H9 (cell line): Measurements from ENCODE around the gene CATSPER1. TPM values are rescaled to one million over a fixed set of nuclear protein-coding genes. Genes with fewer than 3 reads are reported as not detected.

Experiments
- DNase-seq: peaks from one replicate; pipeline ENCODE4 v3.0.0-alpha.2; 2017
- H2AFZ ChIP-seq: one replicate; pipeline ENCODE4 v1.6.1; 2013; ENCODE audit warnings: mild to moderate bottlenecking, low read length, control low read depth, moderate library complexity
- H2AK5ac ChIP-seq: 2 replicates; pipeline ENCODE4 v1.6.1; 2013; ENCODE audit warnings: low read length, control low read depth, mixed read lengths; ENCODE audit not compliant: insufficient read length
- H2BK120ac ChIP-seq: one replicate; pipeline ENCODE4 v1.6.1; 2013; ENCODE audit warnings: low read depth, mild to moderate bottlenecking, low read length, control low read depth, inconsistent platforms; ENCODE audit not compliant: poor library complexity, severe bottlenecking
- H2BK12ac ChIP-seq: 2 replicates; pipeline ENCODE4 v1.6.1; 2013; ENCODE audit warnings: low read length, control low read depth, mixed read lengths, low read depth; ENCODE audit not compliant: insufficient read length
- H2BK15ac ChIP-seq: 2 replicates; pipeline ENCODE4 v1.6.1; 2013; ENCODE audit warnings: low read depth, low read length, control low read depth
- H2BK20ac ChIP-seq: one replicate; pipeline ENCODE4 v1.6.1; 2013; ENCODE audit warnings: low read depth, mild to moderate bottlenecking, low read length, control low read depth, inconsistent platforms; ENCODE audit not compliant: poor library complexity, severe bottlenecking
- H2BK5ac ChIP-seq: 2 replicates; pipeline ENCODE4 v1.6.1; 2013; ENCODE audit warnings: low read length, control low read depth, mixed read lengths; ENCODE audit not compliant: insufficient read length
- H3K14ac ChIP-seq: 2 replicates; pipeline ENCODE4 v1.6.1; 2013; ENCODE audit warnings: low read length, control low read depth; ENCODE audit not compliant: insufficient read depth
- H3K18ac ChIP-seq: 2 replicates; pipeline ENCODE4 v1.6.1; 2013; ENCODE audit warnings: low read depth, mild to moderate bottlenecking, mixed read lengths, low read length, control low read depth; ENCODE audit not compliant: insufficient read length
- H3K23ac ChIP-seq: 2 replicates; pipeline ENCODE4 v1.6.1; 2013; ENCODE audit warnings: low read length, control low read depth, mixed read lengths, low read depth; ENCODE audit not compliant: insufficient read length
- H3K23me2 ChIP-seq: 2 replicates; pipeline ENCODE4 v1.6.1; 2013; ENCODE audit warnings: low read depth, mild to moderate bottlenecking, mixed read lengths, low read length, control low read depth; ENCODE audit not compliant: insufficient read length, poor library complexity, severe bottlenecking
- H3K27ac ChIP-seq: 2 replicates; pipeline ENCODE4 v1.5.1; 2013; ENCODE audit warnings: low read length, control low read depth, mixed read lengths, low read depth; ENCODE audit not compliant: insufficient read length
- H3K27me3 ChIP-seq: 2 replicates; pipeline ENCODE4 v1.6.1; 2013; ENCODE audit warnings: low read length, control low read depth, inconsistent platforms; ENCODE audit not compliant: insufficient read depth
- H3K4ac ChIP-seq: 2 replicates; pipeline ENCODE4 v1.6.1; 2013; ENCODE audit warnings: low read depth, mild to moderate bottlenecking, control low read depth, inconsistent platforms, low read length, moderate library complexity
- H3K4me1 ChIP-seq: 2 replicates; pipeline ENCODE4 v1.6.1; 2013; ENCODE audit warnings: low read length, control low read depth, inconsistent platforms; ENCODE audit not compliant: insufficient read depth
- H3K4me2 ChIP-seq: 2 replicates; pipeline ENCODE4 v1.6.1; 2013; ENCODE audit warnings: low read length, control low read depth, mixed read lengths; ENCODE audit not compliant: insufficient read length, insufficient read depth
- H3K56ac ChIP-seq: 2 replicates; pipeline ENCODE4 v1.6.1; 2013; ENCODE audit warnings: low read depth, mild to moderate bottlenecking, mixed read lengths, low read length, control low read depth; ENCODE audit not compliant: insufficient read length
- H3K79me1 ChIP-seq: 2 replicates; pipeline ENCODE4 v1.6.1; 2013; ENCODE audit warnings: low read depth, mild to moderate bottlenecking, moderate library complexity, low read length, control low read depth, inconsistent platforms; ENCODE audit not compliant: insufficient read depth, poor library complexity, severe bottlenecking
- H3K79me2 ChIP-seq: 2 replicates; pipeline ENCODE4 v1.6.1; 2013; ENCODE audit warnings: low read length, control low read depth, inconsistent platforms; ENCODE audit not compliant: insufficient read depth
- H3K9ac ChIP-seq: 2 replicates; pipeline ENCODE4 v1.6.1; 2013; ENCODE audit warnings: low read length, control low read depth, mixed read lengths; ENCODE audit not compliant: insufficient read length; ENCODE audit errors: extremely low read depth
- H3K9me3 ChIP-seq: one replicate; pipeline ENCODE4 v1.6.1; 2013; ENCODE audit warnings: low read depth, low read length, inconsistent platforms; ENCODE audit not compliant: control insufficient read depth
- H3T11ph ChIP-seq: one replicate; pipeline ENCODE4 v1.6.1; 2013; ENCODE audit warnings: mild to moderate bottlenecking, low read length, control low read depth, inconsistent platforms
- H4K20me1 ChIP-seq: one replicate; pipeline ENCODE4 v1.6.1; 2013; ENCODE audit not compliant: control insufficient read depth, insufficient read length, insufficient read depth
- H4K5ac ChIP-seq: 2 replicates; pipeline ENCODE4 v1.6.1; 2013; ENCODE audit warnings: low read depth, mild to moderate bottlenecking, mixed read lengths, low read length, control low read depth; ENCODE audit not compliant: insufficient read length
- H4K8ac ChIP-seq: replicated peaks from 2 replicates; pipeline ENCODE4 v1.6.1; 2013; ENCODE audit warnings: low read length, control low read depth, mixed read lengths, low read depth; ENCODE audit not compliant: insufficient read length
- H4K91ac ChIP-seq: 2 replicates; pipeline ENCODE4 v1.6.1; 2013; ENCODE audit warnings: low read depth, mild to moderate bottlenecking, moderate library complexity, mixed read lengths, low read length, control low read depth; ENCODE audit not compliant: insufficient read length
- H3K27ac Mint-ChIP-seq, 3 experiments: 2 replicates in 2 of 3; 3 replicates in 1 of 3; pipeline ENCODE4 v1.8.0; 2020 to 2021; ENCODE audit warnings: mixed read lengths in 3 of 3, mild to moderate bottlenecking in 1 of 3, moderate library complexity in 1 of 3
- H3K27me3 Mint-ChIP-seq: 2 replicates; pipeline ENCODE4 v1.8.0; 2021; ENCODE audit warnings: low read depth, mild to moderate bottlenecking, moderate library complexity, mixed read lengths
- H3K36me3 Mint-ChIP-seq, 3 experiments: 2 replicates in 2 of 3; 3 replicates in 1 of 3; pipeline ENCODE4 v1.8.0; 2020 to 2021; ENCODE audit warnings: low read depth in 3 of 3, mixed read lengths in 3 of 3; ENCODE audit not compliant: insufficient read depth in 1 of 3
- H3K4me1 Mint-ChIP-seq, 2 experiments: 2 replicates each; pipeline ENCODE4 v1.8.0; 2020; ENCODE audit warnings: mixed read lengths in 2 of 2
- H3K4me3 Mint-ChIP-seq, 2 experiments: 2 replicates in 1 of 2; 3 replicates in 1 of 2; pipeline ENCODE4 v1.8.0; 2020 to 2021; ENCODE audit warnings: mild to moderate bottlenecking in 2 of 2, mixed read lengths in 2 of 2, moderate library complexity in 1 of 2
- H3K9me3 Mint-ChIP-seq, 2 experiments: 2 replicates in 1 of 2; 3 replicates in 1 of 2; pipeline ENCODE4 v1.8.0; 2020; ENCODE audit warnings: mild to moderate bottlenecking in 2 of 2, mixed read lengths in 2 of 2, moderate library complexity in 1 of 2
- CTCF ChIP-seq: fragments of 200-600 bp; sonication (generic); conservative IDR thresholded peaks from 3 replicates; pipeline ENCODE4 v1.8.0; 2021; ENCODE audit warnings: antibody characterized with exemption, mild to moderate bottlenecking
- whole genome bisulfite sequencing: extraction: QIAGEN DNeasy Blood & Tissue Kit; methylation state at CpG from one replicate; pipeline ENCODE4 v1.1.7; 2013; ENCODE audit warnings: missing lambda C conversion rate, low lambda C conversion rate, mixed read lengths; ENCODE audit not compliant: insufficient read length; ENCODE audit errors: extremely low coverage; 5-methylcytosine and 5-hydroxymethylcytosine counted together
- total RNA-seq: library from RNA; stranded (reverse); gene quantifications from 2 replicates; pipeline ENCODE4 v1.2.1, GENCODE V29; 2021

Gene CATSPER1
- total RNA-seq, 1 experiment from 2014 or later = not detected

- no peak overlapping the region for H3K14ac ChIP-seq
- H3K9ac ChIP-seq = no peak overlapping the region
- no peak overlapping the region for H2AFZ ChIP-seq
Measured at GRCh38 chr11:66008468-66009101, 17.7 kb downstream of the CATSPER1 start.

More at GRCh38 chr11:66008468-66009101, 17.7 kb downstream of the CATSPER1 start:
- Histone ChIP-seq H4K91ac (no peak overlapping the region), H3K56ac (no peak overlapping the region), H3K79me2 (no peaks in the 10 kb centered on the region), H3K23ac (no peak overlapping the region), H3K4me1 (no peaks in the 10 kb centered on the region), H3K9me3 (no peaks in the 10 kb centered on the region), H2AK5ac (no peak overlapping the region), H2BK120ac (no peak overlapping the region), H3K4me2 (no peak overlapping the region), H3T11ph (no peak overlapping the region), H3K27ac (no peak overlapping the region), H3K27me3 (peaks cover 4% of the 10 kb centered on the region; the same call in 1 of the 2 replicates), H3K4ac (no peak overlapping the region), H2BK5ac (no peak overlapping the region), H2BK15ac (no peak overlapping the region), H3K23me2 (peaks cover 5% of the 10 kb centered on the region), H3K18ac (no peak overlapping the region), H2BK20ac (no peak overlapping the region), H2BK12ac (no peak overlapping the region), H4K5ac (no peak overlapping the region), H4K20me1 (no peaks in the 10 kb centered on the region), H3K79me1 (no peaks in the 10 kb centered on the region), H4K8ac (no peak overlapping the region)
- peaks cover 5 to 23% (median 17%) of the 10 kb centered on the region in 3 experiments; a peak in 5 of 7 replicates for H3K36me3 Mint-ChIP-seq
- DNase-seq = no peak
- no peaks in the 10 kb centered on the region for H3K9me3 Mint-ChIP-seq
- WGBS = no CpG with 5 or more reads among the region's 10 CpGs
- H3K27me3 Mint-ChIP-seq = no peaks in the 10 kb centered on the region; the same call in 1 of the 2 replicates
- H3K27ac Mint-ChIP-seq = no peak overlapping the region; a peak in 1 of 7 replicates
- H3K4me3 Mint-ChIP-seq = no peak overlapping the region
- no peak for TF ChIP-seq CTCF
- H3K4me1 Mint-ChIP-seq = peaks cover 16 to 30% of the 10 kb centered on the region in 2 experiments
